Aorta (tissue), 5 donors: Measurements from ENCODE around the gene PRKN. TPM values are rescaled to one million over a fixed set of nuclear protein-coding genes. Genes with fewer than 3 reads are reported as not detected.

Experiments used
- ATAC-seq: fragments of 200-7000 bp; cut with Tn5 transposase; one replicate; pipeline ENCODE4 v1.9.1; 2022; ENCODE audit warnings: moderate library complexity; ENCODE audit not compliant: low FRiP score
- DNase-seq, 2 donors: peaks; one replicate each; pipeline ENCODE4 v3.0.0-alpha.2; 2020
- H3K27ac ChIP-seq, 2 donors: one replicate each; pipeline ENCODE4 v1.5.1; 2013; ENCODE audit warnings: low read length in 2 of 2, mild to moderate bottlenecking in 2 of 2, moderate library complexity in 2 of 2, control low read depth in 1 of 2, inconsistent platforms in 1 of 2, low read depth in 1 of 2
- H3K27me3 ChIP-seq, 2 donors: one replicate each; pipeline ENCODE4 v1.6.1; 2013; ENCODE audit warnings: control low read depth in 1 of 2, low read length in 1 of 2, mild to moderate bottlenecking in 1 of 2, moderate library complexity in 1 of 2; ENCODE audit not compliant: insufficient read depth in 2 of 2, control insufficient read depth in 1 of 2
- H3K36me3 ChIP-seq, 2 donors: one replicate each; pipeline ENCODE4 v1.6.1; 2013; ENCODE audit warnings: control low read depth in 1 of 2, low read length in 1 of 2, mild to moderate bottlenecking in 1 of 2; ENCODE audit not compliant: insufficient read depth in 2 of 2, control insufficient read depth in 1 of 2
- H3K4me1 ChIP-seq, 2 donors: one replicate each; pipeline ENCODE4 v1.6.1; 2013; ENCODE audit warnings: low read length in 2 of 2, control low read depth in 1 of 2, mild to moderate bottlenecking in 1 of 2, moderate library complexity in 1 of 2; ENCODE audit not compliant: insufficient read depth in 2 of 2, control insufficient read depth in 1 of 2
- H3K4me3 ChIP-seq, 2 donors: one replicate each; pipeline ENCODE4 v1.5.1; 2013; ENCODE audit warnings: low read length in 2 of 2, control low read depth in 1 of 2, mild to moderate bottlenecking in 1 of 2
- H3K9me3 ChIP-seq: one replicate; pipeline ENCODE4 v1.6.1; 2013; ENCODE audit warnings: mild to moderate bottlenecking, low read length; ENCODE audit not compliant: control insufficient read depth
- WGBS, 2 donors: extraction: QIAGEN DNeasy Blood & Tissue Kit; methylation state at CpG; one replicate each; pipeline ENCODE4 v1.1.7; 2013; 5-methylcytosine and 5-hydroxymethylcytosine counted together
- intact Hi-C, 2 donors: fragments of 100-400 bp; cut with DNase I; formaldehyde crosslinking; loops; one replicate each; pipeline versions ENCODE4 v1.14.2 to v1.15.0; 2022
- polyA plus RNA-seq, 2 donors: library from polyadenylated mRNA; stranded (reverse); fragments of 200-250 nt; gene quantifications; one replicate each; pipeline ENCODE4 v1.2.3, GENCODE V29; 2013
- total RNA-seq, 2 donors: library from RNA; stranded (reverse); fragmentation: NEBNext Ultra II Directional; extraction: Animal tissue kit (Norgen Biotek cat#: 25700); gene quantifications; one replicate each; pipeline ENCODE4 v1.2.1, GENCODE V29; 2021
- donor health status: healthy with polysubstance abuse.
- donor health status: Bipolar disorder and iron deficiency.
- donor health status: DM: no; HTN: no; CAD: no.
- donor health status: DM: no; HTN: no; CAD: no.
- donor health status: DM: yes; HTN: yes; CAD: no.

PRKN gene
- total and polyA plus RNA-seq, 4 donors = 1.0 to 17.3 (median 5.7) TPM

DNA sequence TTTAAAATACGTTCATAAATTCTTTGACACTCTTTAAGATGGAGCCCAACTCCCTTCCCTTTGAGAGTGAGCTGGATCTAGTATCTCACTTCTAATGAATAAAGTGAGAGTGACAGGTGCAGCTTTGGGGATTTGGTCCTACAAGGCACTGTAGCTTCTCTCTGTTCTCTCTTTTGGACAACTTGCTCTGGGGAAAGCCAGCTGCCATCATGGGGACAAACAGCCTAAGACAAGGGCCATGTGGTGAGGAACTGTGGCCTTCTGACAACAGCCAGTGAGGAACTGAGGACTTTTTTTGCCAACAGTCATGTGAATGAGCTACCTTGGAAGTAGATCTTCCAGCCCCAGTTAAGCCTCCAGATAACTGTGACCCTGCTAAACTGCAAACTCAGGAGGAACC is 1180.9 kb downstream of the PRKN start:
- DNase-seq (no peak), ATAC-seq (no peak)
- H3K27ac ChIP-seq = no peak overlapping the region
- intact Hi-C loops = no loop called here
- H3K36me3 ChIP-seq = no peaks in the 10 kb centered on the region
- no peaks in the 10 kb centered on the region for H3K4me1 ChIP-seq
- no peaks in the 10 kb centered on the region for H3K27me3 ChIP-seq
- H3K4me3 ChIP-seq = no peak overlapping the region
- no peaks in the 10 kb centered on the region for H3K9me3 ChIP-seq
- 85 to 95% methylated on average over 1 of the region's 1 CpG for WGBS, 2 donors

DNA sequence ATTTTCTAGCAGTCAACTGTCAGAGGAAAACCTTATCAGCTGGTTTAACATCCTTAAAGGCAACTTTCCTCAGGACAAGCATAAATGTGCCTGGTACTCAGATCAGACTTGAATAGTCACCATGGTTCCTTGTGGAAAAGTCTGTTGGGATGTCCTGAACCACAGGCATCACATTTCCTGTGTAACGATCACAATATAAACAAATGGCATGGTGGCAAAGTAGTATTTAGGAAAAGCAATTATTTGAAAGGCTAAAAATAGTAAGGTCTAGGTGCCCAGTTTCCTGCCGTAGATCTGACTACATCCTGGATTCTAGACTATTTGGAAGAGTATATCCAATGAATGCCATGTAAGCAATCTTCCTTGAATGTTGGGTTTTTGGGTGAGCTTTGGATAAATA is 1181.8 kb downstream of the PRKN start:
- intact Hi-C loops = no loop called here
- Histone ChIP-seq H3K9me3 (no peaks in the 10 kb centered on the region), H3K4me1 (no peaks in the 10 kb centered on the region), H3K27me3 (no peaks in the 10 kb centered on the region), H3K4me3 (no peak overlapping the region), H3K36me3 (no peaks in the 10 kb centered on the region), H3K27ac (no peak overlapping the region)
- no peak for ATAC-seq
- 36 to 43% methylated on average over 2 of the region's 2 CpGs for WGBS, 2 donors
- no peak for DNase-seq

DNA sequence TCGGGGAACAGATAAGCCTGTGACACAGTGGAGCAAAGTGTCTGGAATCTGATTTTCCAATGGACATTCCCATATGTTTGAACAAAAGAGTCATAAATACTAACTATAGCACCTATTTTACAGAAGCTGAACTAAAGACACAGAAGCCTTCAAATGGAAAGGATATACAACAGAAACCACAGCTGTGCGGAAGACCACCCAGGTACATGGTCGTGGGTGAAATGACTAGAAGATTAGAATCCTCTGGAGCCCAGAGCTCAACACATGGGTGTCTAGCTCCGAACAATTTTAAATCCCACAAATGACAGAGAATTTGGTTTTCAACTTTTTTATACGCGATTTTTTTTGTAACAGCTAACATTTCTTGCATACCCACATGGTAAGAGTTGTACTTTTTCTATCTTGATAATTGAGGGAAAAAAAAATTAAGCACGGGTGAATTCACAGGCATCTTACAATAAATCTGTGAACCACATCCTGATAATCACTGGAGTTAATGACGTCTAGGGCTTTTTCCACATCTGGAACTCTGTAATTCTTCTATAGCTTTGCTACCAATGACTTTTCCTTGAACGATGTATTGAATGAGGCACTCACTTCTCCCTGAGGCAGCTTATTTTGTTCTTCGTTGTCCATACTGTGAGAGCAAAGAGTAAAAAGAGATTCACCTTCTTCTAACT is 1182.6 kb downstream of the PRKN start:
- WGBS, 2 donors = 73 to 83% methylated on average over 10 of the region's 10 CpGs
- Histone ChIP-seq H3K27ac (no peak overlapping the region), H3K27me3 (no peaks in the 10 kb centered on the region), H3K4me3 (no peak overlapping the region), H3K4me1 (no peaks in the 10 kb centered on the region), H3K36me3 (no peaks in the 10 kb centered on the region), H3K9me3 (no peaks in the 10 kb centered on the region)
- intact Hi-C loops = no loop called here
- DNase-seq (no peak), ATAC-seq (no peak)

DNA sequence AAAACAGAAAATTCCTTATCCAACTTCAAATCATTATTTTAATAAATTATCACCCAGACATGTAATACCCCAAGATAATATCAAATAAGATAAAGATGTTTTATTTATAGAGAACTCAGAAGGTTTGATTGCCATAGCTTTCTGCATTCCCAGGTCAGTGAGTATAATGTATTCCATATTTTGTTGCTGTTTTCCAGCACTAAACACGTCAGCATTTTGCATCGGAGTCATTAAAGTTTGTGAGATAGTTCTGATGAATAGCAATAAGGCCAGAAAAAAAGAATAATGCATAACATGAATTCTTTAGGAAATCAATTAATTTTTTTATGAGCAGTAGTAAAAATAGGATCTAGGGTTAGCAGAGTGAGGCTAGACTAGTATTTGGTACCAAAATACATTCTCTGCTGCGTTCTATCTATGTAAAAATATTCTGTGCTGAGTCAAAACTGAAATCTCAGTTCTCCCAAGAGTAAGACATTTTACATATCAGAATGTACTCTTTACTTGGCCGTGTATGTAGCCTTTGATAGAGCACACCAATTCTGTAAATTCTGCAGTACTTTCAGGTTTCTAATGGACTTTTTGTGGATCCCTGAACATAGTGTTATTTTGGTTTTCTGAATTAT is 1183.8 kb downstream of the PRKN start:
- Histone ChIP-seq H3K4me3 (no peak overlapping the region), H3K36me3 (no peaks in the 10 kb centered on the region), H3K4me1 (no peaks in the 10 kb centered on the region), H3K27ac (no peak overlapping the region), H3K27me3 (no peaks in the 10 kb centered on the region), H3K9me3 (no peaks in the 10 kb centered on the region)
- ATAC-seq = no peak
- DNase-seq = no peak
- 43 to 65% methylated on average over 4 of the region's 4 CpGs for WGBS, 2 donors
- intact Hi-C loops = no loop called here

DNA sequence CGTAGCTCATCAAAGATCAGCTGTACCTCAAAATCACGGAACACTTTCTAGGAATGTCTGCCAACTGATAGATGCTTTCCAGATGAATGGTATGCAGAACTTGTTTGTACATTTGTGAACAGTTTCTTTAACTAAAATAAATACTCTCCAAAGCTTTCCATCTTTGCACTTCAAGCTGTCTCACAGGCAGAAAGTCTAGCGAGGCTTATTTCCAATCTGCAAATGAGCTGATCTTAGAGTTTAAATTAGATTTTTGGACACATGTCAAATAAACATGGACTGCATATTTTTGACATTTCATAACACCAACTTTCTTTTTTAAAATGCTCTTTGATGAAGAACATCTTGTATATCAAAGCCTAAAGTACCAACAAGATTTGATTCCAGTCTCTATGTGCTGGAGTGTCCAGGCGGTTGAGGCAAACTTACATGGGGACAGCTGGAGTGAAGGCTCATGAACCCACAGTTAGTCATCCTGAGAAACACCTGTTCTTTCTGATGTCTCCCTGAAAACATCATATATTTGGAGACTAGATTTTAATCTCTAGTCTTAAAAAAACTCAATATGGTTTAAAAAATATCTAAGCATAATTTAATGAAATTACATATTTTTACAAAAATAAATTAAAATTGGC is 1185.1 kb downstream of the PRKN start:
- Histone ChIP-seq H3K9me3 (no peaks in the 10 kb centered on the region), H3K27ac (no peak overlapping the region), H3K4me1 (no peaks in the 10 kb centered on the region), H3K27me3 (no peaks in the 10 kb centered on the region), H3K4me3 (no peak overlapping the region), H3K36me3 (no peaks in the 10 kb centered on the region)
- DNase-seq = no peak
- intact Hi-C loops = no loop called here
- WGBS, 2 donors = 18 to 24% methylated on average over 4 of the region's 4 CpGs
- ATAC-seq = no peak

- 82 to 93% methylated on average over 1 of the region's 1 CpG for WGBS, 2 donors
- no peak for DNase-seq
- H3K36me3 ChIP-seq = no peaks in the 10 kb centered on the region
- H3K27ac ChIP-seq = no peak overlapping the region
- H3K4me1 ChIP-seq = no peaks in the 10 kb centered on the region
- no peak overlapping the region for H3K4me3 ChIP-seq
- ATAC-seq = no peak
- no peaks in the 10 kb centered on the region for H3K9me3 ChIP-seq
- H3K27me3 ChIP-seq = no peaks in the 10 kb centered on the region
- intact Hi-C loops = no loop called here
Observed at GRCh38 chr6:161540532-161540931, 1187.0 kb downstream of the PRKN start.

DNA sequence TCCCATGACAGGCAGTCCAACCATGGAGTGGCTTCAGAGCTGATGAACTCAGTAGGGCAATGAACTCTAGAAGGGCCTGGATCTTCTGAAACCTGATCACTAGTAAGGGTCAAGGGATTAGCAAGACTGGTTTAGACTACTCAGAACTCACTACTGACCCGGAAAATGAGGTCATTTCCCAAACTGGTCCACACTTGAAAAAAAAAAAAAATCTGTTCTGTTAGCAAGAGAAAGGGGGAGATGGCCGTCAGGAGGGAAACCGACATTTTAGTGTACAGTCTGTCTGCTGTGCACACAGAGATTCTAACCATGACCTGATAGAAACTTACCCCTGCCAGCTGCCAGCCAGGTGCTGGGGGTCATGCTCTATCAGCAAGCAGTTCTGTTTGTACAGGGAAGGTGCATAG is 1191.3 kb downstream of the PRKN start:
- Histone ChIP-seq H3K4me3 (no peak overlapping the region), H3K27me3 (no peaks in the 10 kb centered on the region), H3K36me3 (no peaks in the 10 kb centered on the region), H3K27ac (no peak overlapping the region), H3K4me1 (no peaks in the 10 kb centered on the region), H3K9me3 (no peaks in the 10 kb centered on the region)
- DNase-seq (no peak), ATAC-seq (no peak)
- 62 to 64% methylated on average over 3 of the region's 3 CpGs for WGBS, 2 donors
- intact Hi-C loops = no loop called here

GRCh38 chr6:161534264-161534873 is 1193.2 kb downstream of the PRKN start:
- WGBS, 2 donors = 91 to 93% methylated on average over 13 of the region's 13 CpGs
- H3K27me3 ChIP-seq = no peaks in the 10 kb centered on the region
- no peak overlapping the region for H3K4me3 ChIP-seq
- no peaks in the 10 kb centered on the region for H3K36me3 ChIP-seq
- DNase-seq (no peak), ATAC-seq (no peak)
- H3K4me1 ChIP-seq = no peaks in the 10 kb centered on the region
- intact Hi-C loops = no loop called here
- H3K27ac ChIP-seq = no peak overlapping the region
- H3K9me3 ChIP-seq = no peaks in the 10 kb centered on the region
